H9 (cell line): ENCODE results near the gene DNAH5. TPM values are rescaled to one million over a fixed set of nuclear protein-coding genes. Genes with fewer than 3 reads are reported as not detected.

Source experiments
- DNase-seq: peaks from one replicate; pipeline ENCODE4 v3.0.0-alpha.2; 2017
- H2AFZ ChIP-seq: one replicate; pipeline ENCODE4 v1.6.1; 2013; ENCODE audit warnings: mild to moderate bottlenecking, low read length, control low read depth, moderate library complexity
- H2AK5ac ChIP-seq: 2 replicates; pipeline ENCODE4 v1.6.1; 2013; ENCODE audit warnings: low read length, control low read depth, mixed read lengths; ENCODE audit not compliant: insufficient read length
- H2BK120ac ChIP-seq: one replicate; pipeline ENCODE4 v1.6.1; 2013; ENCODE audit warnings: low read depth, mild to moderate bottlenecking, low read length, control low read depth, inconsistent platforms; ENCODE audit not compliant: poor library complexity, severe bottlenecking
- H2BK12ac ChIP-seq: 2 replicates; pipeline ENCODE4 v1.6.1; 2013; ENCODE audit warnings: low read length, control low read depth, mixed read lengths, low read depth; ENCODE audit not compliant: insufficient read length
- H2BK15ac ChIP-seq: 2 replicates; pipeline ENCODE4 v1.6.1; 2013; ENCODE audit warnings: low read depth, low read length, control low read depth
- H2BK20ac ChIP-seq: one replicate; pipeline ENCODE4 v1.6.1; 2013; ENCODE audit warnings: low read depth, mild to moderate bottlenecking, low read length, control low read depth, inconsistent platforms; ENCODE audit not compliant: poor library complexity, severe bottlenecking
- H2BK5ac ChIP-seq: 2 replicates; pipeline ENCODE4 v1.6.1; 2013; ENCODE audit warnings: low read length, control low read depth, mixed read lengths; ENCODE audit not compliant: insufficient read length
- H3K14ac ChIP-seq: 2 replicates; pipeline ENCODE4 v1.6.1; 2013; ENCODE audit warnings: low read length, control low read depth; ENCODE audit not compliant: insufficient read depth
- H3K18ac ChIP-seq: 2 replicates; pipeline ENCODE4 v1.6.1; 2013; ENCODE audit warnings: low read depth, mild to moderate bottlenecking, mixed read lengths, low read length, control low read depth; ENCODE audit not compliant: insufficient read length
- H3K23ac ChIP-seq: 2 replicates; pipeline ENCODE4 v1.6.1; 2013; ENCODE audit warnings: low read length, control low read depth, mixed read lengths, low read depth; ENCODE audit not compliant: insufficient read length
- H3K23me2 ChIP-seq: 2 replicates; pipeline ENCODE4 v1.6.1; 2013; ENCODE audit warnings: low read depth, mild to moderate bottlenecking, mixed read lengths, low read length, control low read depth; ENCODE audit not compliant: insufficient read length, poor library complexity, severe bottlenecking
- H3K27ac ChIP-seq: 2 replicates; pipeline ENCODE4 v1.5.1; 2013; ENCODE audit warnings: low read length, control low read depth, mixed read lengths, low read depth; ENCODE audit not compliant: insufficient read length
- H3K27me3 ChIP-seq: 2 replicates; pipeline ENCODE4 v1.6.1; 2013; ENCODE audit warnings: low read length, control low read depth, inconsistent platforms; ENCODE audit not compliant: insufficient read depth
- H3K4ac ChIP-seq: 2 replicates; pipeline ENCODE4 v1.6.1; 2013; ENCODE audit warnings: low read depth, mild to moderate bottlenecking, control low read depth, inconsistent platforms, low read length, moderate library complexity
- H3K4me1 ChIP-seq: 2 replicates; pipeline ENCODE4 v1.6.1; 2013; ENCODE audit warnings: low read length, control low read depth, inconsistent platforms; ENCODE audit not compliant: insufficient read depth
- H3K4me2 ChIP-seq: 2 replicates; pipeline ENCODE4 v1.6.1; 2013; ENCODE audit warnings: low read length, control low read depth, mixed read lengths; ENCODE audit not compliant: insufficient read length, insufficient read depth
- H3K56ac ChIP-seq: 2 replicates; pipeline ENCODE4 v1.6.1; 2013; ENCODE audit warnings: low read depth, mild to moderate bottlenecking, mixed read lengths, low read length, control low read depth; ENCODE audit not compliant: insufficient read length
- H3K79me1 ChIP-seq: 2 replicates; pipeline ENCODE4 v1.6.1; 2013; ENCODE audit warnings: low read depth, mild to moderate bottlenecking, moderate library complexity, low read length, control low read depth, inconsistent platforms; ENCODE audit not compliant: insufficient read depth, poor library complexity, severe bottlenecking
- H3K79me2 ChIP-seq: 2 replicates; pipeline ENCODE4 v1.6.1; 2013; ENCODE audit warnings: low read length, control low read depth, inconsistent platforms; ENCODE audit not compliant: insufficient read depth
- H3K9ac ChIP-seq: 2 replicates; pipeline ENCODE4 v1.6.1; 2013; ENCODE audit warnings: low read length, control low read depth, mixed read lengths; ENCODE audit not compliant: insufficient read length; ENCODE audit errors: extremely low read depth
- H3K9me3 ChIP-seq: one replicate; pipeline ENCODE4 v1.6.1; 2013; ENCODE audit warnings: low read depth, low read length, inconsistent platforms; ENCODE audit not compliant: control insufficient read depth
- H3T11ph ChIP-seq: one replicate; pipeline ENCODE4 v1.6.1; 2013; ENCODE audit warnings: mild to moderate bottlenecking, low read length, control low read depth, inconsistent platforms
- H4K20me1 ChIP-seq: one replicate; pipeline ENCODE4 v1.6.1; 2013; ENCODE audit not compliant: control insufficient read depth, insufficient read length, insufficient read depth
- H4K5ac ChIP-seq: 2 replicates; pipeline ENCODE4 v1.6.1; 2013; ENCODE audit warnings: low read depth, mild to moderate bottlenecking, mixed read lengths, low read length, control low read depth; ENCODE audit not compliant: insufficient read length
- H4K8ac ChIP-seq: replicated peaks from 2 replicates; pipeline ENCODE4 v1.6.1; 2013; ENCODE audit warnings: low read length, control low read depth, mixed read lengths, low read depth; ENCODE audit not compliant: insufficient read length
- H4K91ac ChIP-seq: 2 replicates; pipeline ENCODE4 v1.6.1; 2013; ENCODE audit warnings: low read depth, mild to moderate bottlenecking, moderate library complexity, mixed read lengths, low read length, control low read depth; ENCODE audit not compliant: insufficient read length
- H3K27ac Mint-ChIP-seq, 3 experiments: 2 replicates in 2 of 3; 3 replicates in 1 of 3; pipeline ENCODE4 v1.8.0; 2020 to 2021; ENCODE audit warnings: mixed read lengths in 3 of 3, mild to moderate bottlenecking in 1 of 3, moderate library complexity in 1 of 3
- H3K27me3 Mint-ChIP-seq: 2 replicates; pipeline ENCODE4 v1.8.0; 2021; ENCODE audit warnings: low read depth, mild to moderate bottlenecking, moderate library complexity, mixed read lengths
- H3K36me3 Mint-ChIP-seq, 3 experiments: 2 replicates in 2 of 3; 3 replicates in 1 of 3; pipeline ENCODE4 v1.8.0; 2020 to 2021; ENCODE audit warnings: low read depth in 3 of 3, mixed read lengths in 3 of 3; ENCODE audit not compliant: insufficient read depth in 1 of 3
- H3K4me1 Mint-ChIP-seq, 2 experiments: 2 replicates each; pipeline ENCODE4 v1.8.0; 2020; ENCODE audit warnings: mixed read lengths in 2 of 2
- H3K4me3 Mint-ChIP-seq, 2 experiments: 2 replicates in 1 of 2; 3 replicates in 1 of 2; pipeline ENCODE4 v1.8.0; 2020 to 2021; ENCODE audit warnings: mild to moderate bottlenecking in 2 of 2, mixed read lengths in 2 of 2, moderate library complexity in 1 of 2
- H3K9me3 Mint-ChIP-seq, 2 experiments: 2 replicates in 1 of 2; 3 replicates in 1 of 2; pipeline ENCODE4 v1.8.0; 2020; ENCODE audit warnings: mild to moderate bottlenecking in 2 of 2, mixed read lengths in 2 of 2, moderate library complexity in 1 of 2
- WGBS: extraction: QIAGEN DNeasy Blood & Tissue Kit; methylation state at CpG from one replicate; pipeline ENCODE4 v1.1.7; 2013; ENCODE audit warnings: missing lambda C conversion rate, low lambda C conversion rate, mixed read lengths; ENCODE audit not compliant: insufficient read length; ENCODE audit errors: extremely low coverage; 5-methylcytosine and 5-hydroxymethylcytosine counted together
- total RNA-seq: library from RNA; stranded (reverse); gene quantifications from 2 replicates; pipeline ENCODE4 v1.2.1, GENCODE V29; 2021
- TF ChIP-seq, protein P1 (sequence below): fragments of 200-600 bp; sonication (generic); conservative IDR thresholded peaks from 3 replicates; pipeline ENCODE4 v1.8.0; 2021; ENCODE audit warnings: antibody characterized with exemption, mild to moderate bottlenecking

Gene DNAH5
- total RNA-seq, 1 experiment from 2014 or later = 0.50 TPM

DNA sequence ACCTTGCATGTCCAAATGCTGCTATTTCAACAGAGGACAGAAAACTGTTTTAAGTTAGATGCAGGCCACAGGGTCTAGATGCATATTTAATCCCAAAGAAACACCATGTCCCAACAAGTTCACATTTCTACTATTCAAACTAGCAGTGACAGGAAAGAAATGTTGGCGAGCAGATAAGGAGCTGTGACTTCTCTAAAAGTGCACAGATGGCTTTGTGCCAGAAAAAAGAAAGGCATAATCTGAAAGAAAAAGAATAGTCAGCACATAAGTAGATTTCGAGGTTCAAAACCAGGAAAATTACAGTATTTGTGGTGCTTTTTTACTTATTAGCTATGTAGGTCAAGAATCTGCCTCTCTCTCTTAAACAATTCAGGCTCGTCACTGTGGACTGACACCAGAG, 178.3 kb downstream of the DNAH5 start:
- Mint-ChIP-seq H3K27ac (no peak overlapping the region), H3K9me3 (no peaks in the 10 kb centered on the region), H3K4me3 (no peak overlapping the region), H3K27me3 (no peaks in the 10 kb centered on the region), H3K36me3 (no peaks in the 10 kb centered on the region), H3K4me1 (peaks cover 7% of the 10 kb centered on the region in 2 experiments)
- Histone ChIP-seq H2BK20ac (no peak overlapping the region), H4K5ac (no peak overlapping the region), H3K18ac (no peak overlapping the region), H2BK15ac (no peak overlapping the region), H3K9ac (no peak overlapping the region), H3K23me2 (no peaks in the 10 kb centered on the region), H4K20me1 (no peaks in the 10 kb centered on the region), H2BK12ac (no peak overlapping the region), H3K9me3 (no peaks in the 10 kb centered on the region), H2BK120ac (no peak overlapping the region), H3K79me1 (no peaks in the 10 kb centered on the region), H2AK5ac (no peak overlapping the region), H3K4me2 (no peak overlapping the region), H3K4me1 (no peaks in the 10 kb centered on the region), H3K27me3 (no peaks in the 10 kb centered on the region), H4K91ac (no peak overlapping the region), H3K79me2 (no peaks in the 10 kb centered on the region), H3T11ph (no peak overlapping the region), H3K14ac (no peak overlapping the region), H2AFZ (no peak overlapping the region), H3K23ac (no peak overlapping the region), H3K27ac (no peak overlapping the region), H3K56ac (no peak overlapping the region), H4K8ac (no peak overlapping the region), H3K4ac (no peak overlapping the region), H2BK5ac (no peak overlapping the region)
- TF ChIP-seq, protein P1, sequence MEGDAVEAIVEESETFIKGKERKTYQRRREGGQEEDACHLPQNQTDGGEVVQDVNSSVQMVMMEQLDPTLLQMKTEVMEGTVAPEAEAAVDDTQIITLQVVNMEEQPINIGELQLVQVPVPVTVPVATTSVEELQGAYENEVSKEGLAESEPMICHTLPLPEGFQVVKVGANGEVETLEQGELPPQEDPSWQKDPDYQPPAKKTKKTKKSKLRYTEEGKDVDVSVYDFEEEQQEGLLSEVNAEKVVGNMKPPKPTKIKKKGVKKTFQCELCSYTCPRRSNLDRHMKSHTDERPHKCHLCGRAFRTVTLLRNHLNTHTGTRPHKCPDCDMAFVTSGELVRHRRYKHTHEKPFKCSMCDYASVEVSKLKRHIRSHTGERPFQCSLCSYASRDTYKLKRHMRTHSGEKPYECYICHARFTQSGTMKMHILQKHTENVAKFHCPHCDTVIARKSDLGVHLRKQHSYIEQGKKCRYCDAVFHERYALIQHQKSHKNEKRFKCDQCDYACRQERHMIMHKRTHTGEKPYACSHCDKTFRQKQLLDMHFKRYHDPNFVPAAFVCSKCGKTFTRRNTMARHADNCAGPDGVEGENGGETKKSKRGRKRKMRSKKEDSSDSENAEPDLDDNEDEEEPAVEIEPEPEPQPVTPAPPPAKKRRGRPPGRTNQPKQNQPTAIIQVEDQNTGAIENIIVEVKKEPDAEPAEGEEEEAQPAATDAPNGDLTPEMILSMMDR = no peak
- WGBS = no CpG with 5 or more reads among the region's 3 CpGs
- DNase-seq = no peak
